ENCODE results near the gene RPP14.

The RPP14 gene

DNA sequence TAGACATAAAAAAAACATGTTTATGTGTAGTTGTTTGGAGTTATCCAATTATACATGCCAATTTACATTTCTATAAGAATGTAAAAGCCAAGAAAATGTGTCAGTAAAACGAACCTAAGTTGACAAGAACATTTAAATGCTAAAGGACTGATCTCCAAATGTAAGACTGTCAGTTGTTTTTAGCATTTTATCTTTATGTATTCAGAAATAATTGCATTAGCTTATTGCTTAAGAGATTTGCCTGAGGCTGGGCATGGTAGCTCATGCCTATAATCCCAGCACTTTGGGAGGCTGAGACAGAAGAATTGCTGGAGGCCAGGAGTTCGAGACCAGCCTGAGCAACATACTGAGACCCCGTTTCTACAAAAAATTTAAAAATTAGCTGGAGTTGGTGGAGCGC, 53.6 kb downstream of the RPP14 start:
- no peak for DNase-seq

DNA sequence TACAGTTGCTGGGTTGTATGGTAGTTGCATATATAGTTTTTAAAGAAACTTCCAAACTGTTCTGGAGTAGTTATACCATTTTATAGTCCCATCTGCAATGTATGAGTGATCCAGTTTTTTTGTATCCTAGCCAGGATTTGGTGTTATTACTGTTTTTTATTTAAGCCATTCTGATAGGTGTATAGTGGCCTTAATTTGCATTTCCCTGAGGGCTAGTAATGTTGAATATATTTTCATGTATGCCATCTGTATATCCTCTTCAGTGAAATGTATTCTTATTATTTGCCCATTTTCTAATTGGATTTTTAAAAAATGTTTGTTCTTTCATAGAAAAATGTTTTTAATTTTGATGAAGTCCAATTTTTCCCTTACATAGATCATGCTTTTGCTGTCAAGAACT, 55.8 kb downstream of the RPP14 start:
- no peak for DNase-seq

DNA sequence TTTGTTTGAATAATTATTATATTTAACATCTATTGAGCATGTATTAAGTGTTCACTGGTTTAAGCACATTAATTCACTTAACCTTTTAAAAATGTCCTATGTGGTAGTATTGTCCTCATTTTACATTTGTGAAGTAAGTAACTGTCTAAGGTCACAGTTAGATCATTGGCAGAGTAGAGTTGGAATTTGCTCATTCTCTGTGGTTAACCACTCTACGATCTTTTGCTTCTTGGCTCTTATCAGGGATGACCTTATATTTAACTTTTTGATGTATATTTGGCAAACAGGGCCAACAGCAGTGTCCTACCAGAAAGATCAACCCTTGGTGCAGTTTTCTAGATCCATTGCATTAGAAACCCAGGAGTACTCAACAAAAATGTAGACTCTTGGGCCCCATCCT, 60.7 kb downstream of the RPP14 start:
- no peak for DNase-seq

DNA sequence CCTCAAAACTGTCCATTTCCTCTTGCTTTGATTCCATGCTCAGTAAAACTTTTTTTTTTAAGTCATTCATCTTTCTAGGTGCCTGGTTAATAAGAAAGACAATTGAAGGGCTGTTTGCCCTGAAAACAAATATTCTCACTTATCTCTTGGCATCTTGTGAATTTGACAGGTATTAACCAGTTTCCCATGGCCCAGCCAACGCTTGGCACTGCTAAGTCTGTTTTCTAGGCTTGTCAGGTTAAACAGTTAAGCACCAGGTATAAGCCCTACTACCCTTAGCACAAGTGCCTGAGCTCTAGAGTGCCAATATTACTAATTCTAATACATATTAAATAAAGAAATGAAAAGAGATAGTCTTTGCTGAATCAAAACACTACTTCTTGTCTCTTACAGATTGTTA, 63.0 kb downstream of the RPP14 start:
- no peak for DNase-seq
